Neural progenitor cell (in vitro differentiated cells): ENCODE results near the gene RPL5. TPM values are rescaled to one million over a fixed set of nuclear protein-coding genes. Genes with fewer than 3 reads are reported as not detected.

Source experiments
- DNase-seq: peaks from one replicate; pipeline ENCODE4 v3.0.0-alpha.2; 2016; ENCODE audit warnings: low spot score
- H2AFZ ChIP-seq: fragments of 200-600 bp; sonication (generic); replicated peaks from 2 replicates; pipeline ENCODE4 v1.6.1; 2016; ENCODE audit warnings: antibody characterized with exemption
- H3F3A ChIP-seq: fragments of 200-600 bp; sonication (generic); 2 replicates; pipeline ENCODE4 v1.6.1; 2016; ENCODE audit warnings: antibody characterized with exemption, low read depth
- H3K27ac ChIP-seq: fragments of 200-600 bp; sonication (generic); 2 replicates; pipeline ENCODE4 v1.5.1; 2016; ENCODE audit warnings: mild to moderate bottlenecking
- H3K27me3 ChIP-seq: fragments of 200-600 bp; sonication (generic); 2 replicates; pipeline ENCODE4 v1.6.1; 2016; ENCODE audit warnings: mild to moderate bottlenecking, moderate library complexity
- H3K36me3 ChIP-seq: fragments of 200-600 bp; sonication (generic); 2 replicates; pipeline ENCODE4 v1.5.1; 2016
- H3K4me1 ChIP-seq: fragments of 200-600 bp; sonication (generic); 2 replicates; pipeline ENCODE4 v1.6.1; 2016; ENCODE audit warnings: mixed run types
- H3K4me2 ChIP-seq: fragments of 200-600 bp; sonication (generic); 2 replicates; pipeline ENCODE4 v1.6.1; 2016
- H3K4me3 ChIP-seq: fragments of 200-600 bp; sonication (generic); 2 replicates; pipeline ENCODE4 v1.5.1; 2016
- H3K79me2 ChIP-seq: fragments of 200-600 bp; sonication (generic); 2 replicates; pipeline ENCODE4 v1.6.1; 2016; ENCODE audit warnings: low read depth
- H3K9ac ChIP-seq: fragments of 200-600 bp; sonication (generic); 2 replicates; pipeline ENCODE4 v1.6.1; 2016
- H3K9me3 ChIP-seq: fragments of 200-600 bp; sonication (generic); 2 replicates; pipeline ENCODE4 v1.5.1; 2016; ENCODE audit warnings: low read depth
- H4K20me1 ChIP-seq: fragments of 200-600 bp; sonication (generic); 2 replicates; pipeline ENCODE4 v1.6.1; 2016; ENCODE audit warnings: low read depth
- H3K27ac Mint-ChIP-seq: 3 replicates; pipeline ENCODE4 v1.8.0; 2021; ENCODE audit warnings: mixed read lengths
- H3K27me3 Mint-ChIP-seq: 2 replicates; pipeline ENCODE4 v1.8.0; 2022; ENCODE audit warnings: low read depth, mild to moderate bottlenecking, inconsistent platforms, moderate library complexity, mixed read lengths; ENCODE audit not compliant: insufficient read depth
- H3K36me3 Mint-ChIP-seq: 3 replicates; pipeline ENCODE4 v1.8.0; 2021; ENCODE audit warnings: mixed read lengths
- H3K4me1 Mint-ChIP-seq: 3 replicates; pipeline ENCODE4 v1.8.0; 2021; ENCODE audit warnings: mixed read lengths
- H3K4me3 Mint-ChIP-seq: 3 replicates; pipeline ENCODE4 v1.8.0; 2021; ENCODE audit warnings: mild to moderate bottlenecking, moderate library complexity, mixed read lengths
- H3K9me3 Mint-ChIP-seq: 3 replicates; pipeline ENCODE4 v1.8.0; 2020; ENCODE audit warnings: mixed read lengths
- EZH2 ChIP-seq: fragments of 200-600 bp; sonication (generic); IDR thresholded peaks from 2 replicates; pipeline ENCODE4 v1.6.1; 2017; ENCODE audit warnings: antibody characterized with exemption, mild to moderate bottlenecking, moderate library complexity
- EZH2phosphoT487 ChIP-seq: fragments of 200-600 bp; sonication (generic); IDR thresholded peaks from 2 replicates; pipeline ENCODE4 v1.6.1; 2017; ENCODE audit warnings: antibody characterized with exemption
- total RNA-seq: library from RNA; depleted of rRNA; stranded (reverse); fragments of >200 nt; gene quantifications from 2 replicates; pipeline ENCODE4 v1.2.3, GENCODE V29; 2015; ENCODE audit warnings: low replicate concordance
- TF ChIP-seq, protein P1 (sequence below): fragments of 200-600 bp; sonication (generic); IDR thresholded peaks from 2 replicates; pipeline ENCODE4 v1.5.1; 2017; ENCODE audit warnings: antibody characterized with exemption, mild to moderate bottlenecking

RPL5 gene
- total RNA-seq, 1 donor from 2014 or later = 3,732 TPM

DNA sequence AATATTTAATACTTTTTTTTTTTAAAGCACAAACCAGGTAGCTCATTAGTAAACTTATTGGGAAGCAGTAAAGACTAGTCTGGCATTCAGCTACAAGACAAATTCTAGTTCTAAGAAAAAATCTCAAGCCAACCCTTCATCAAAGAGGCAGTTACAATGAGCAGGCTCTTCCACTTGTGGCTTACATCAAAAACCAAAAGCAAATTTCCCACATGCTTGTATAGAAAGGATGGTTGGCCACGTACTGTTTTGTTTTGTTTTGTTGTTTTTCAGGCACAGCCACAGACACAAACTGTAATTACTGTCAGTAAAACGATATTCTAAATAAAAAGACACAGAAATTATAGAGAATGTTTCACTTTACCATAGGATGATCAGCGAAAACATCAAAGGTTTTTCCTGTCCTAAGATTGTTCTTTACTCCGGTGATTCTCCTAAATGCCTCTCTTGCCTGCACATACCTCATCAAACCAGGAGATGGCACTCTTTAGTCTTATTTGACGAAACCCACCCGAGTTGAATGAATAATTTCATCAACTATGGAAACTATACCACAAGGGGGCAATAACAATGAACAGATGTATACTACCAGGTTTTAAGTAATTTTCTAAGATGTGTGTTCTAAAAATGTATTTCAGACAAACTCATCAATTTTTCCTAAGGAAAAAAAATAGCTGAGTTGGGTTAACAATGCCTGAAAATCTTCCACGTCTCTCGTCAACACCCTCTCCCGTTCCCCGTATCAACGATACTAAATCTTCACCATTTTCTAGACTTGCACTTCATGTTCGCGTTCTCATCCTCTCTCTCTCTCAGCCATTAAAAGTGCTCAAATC, 26.9 kb downstream of the RPL5 start:
- peak; percentile 85 for DNase-seq
- Mint-ChIP-seq H3K4me1 (no peaks in the 10 kb centered on the region), H3K27ac (no peak overlapping the region), H3K9me3 (no peaks in the 10 kb centered on the region), H3K4me3 (no peak overlapping the region), H3K27me3 (no peaks in the 10 kb centered on the region), H3K36me3 (no peaks in the 10 kb centered on the region)
- H3K27me3 ChIP-seq = no peaks in the 10 kb centered on the region
- TF ChIP-seq, protein P1, sequence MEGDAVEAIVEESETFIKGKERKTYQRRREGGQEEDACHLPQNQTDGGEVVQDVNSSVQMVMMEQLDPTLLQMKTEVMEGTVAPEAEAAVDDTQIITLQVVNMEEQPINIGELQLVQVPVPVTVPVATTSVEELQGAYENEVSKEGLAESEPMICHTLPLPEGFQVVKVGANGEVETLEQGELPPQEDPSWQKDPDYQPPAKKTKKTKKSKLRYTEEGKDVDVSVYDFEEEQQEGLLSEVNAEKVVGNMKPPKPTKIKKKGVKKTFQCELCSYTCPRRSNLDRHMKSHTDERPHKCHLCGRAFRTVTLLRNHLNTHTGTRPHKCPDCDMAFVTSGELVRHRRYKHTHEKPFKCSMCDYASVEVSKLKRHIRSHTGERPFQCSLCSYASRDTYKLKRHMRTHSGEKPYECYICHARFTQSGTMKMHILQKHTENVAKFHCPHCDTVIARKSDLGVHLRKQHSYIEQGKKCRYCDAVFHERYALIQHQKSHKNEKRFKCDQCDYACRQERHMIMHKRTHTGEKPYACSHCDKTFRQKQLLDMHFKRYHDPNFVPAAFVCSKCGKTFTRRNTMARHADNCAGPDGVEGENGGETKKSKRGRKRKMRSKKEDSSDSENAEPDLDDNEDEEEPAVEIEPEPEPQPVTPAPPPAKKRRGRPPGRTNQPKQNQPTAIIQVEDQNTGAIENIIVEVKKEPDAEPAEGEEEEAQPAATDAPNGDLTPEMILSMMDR = peak; percentile 99
- TF ChIP-seq EZH2phosphoT487 = no peak
- no peak overlapping the region for H3K27ac ChIP-seq
- no peak overlapping the region for H3K9ac ChIP-seq
- no peaks in the 10 kb centered on the region for H3K79me2 ChIP-seq
- H3K36me3 ChIP-seq = no peaks in the 10 kb centered on the region
- no peaks in the 10 kb centered on the region for H4K20me1 ChIP-seq
- no peaks in the 10 kb centered on the region for H3K4me1 ChIP-seq
- no peaks in the 10 kb centered on the region for H3K9me3 ChIP-seq
- no peak overlapping the region for H3K4me2 ChIP-seq
- H2AFZ ChIP-seq = peak overlapping the region; percentile 55
- H3F3A ChIP-seq = no peaks in the 10 kb centered on the region
- no peak overlapping the region for H3K4me3 ChIP-seq

DNA sequence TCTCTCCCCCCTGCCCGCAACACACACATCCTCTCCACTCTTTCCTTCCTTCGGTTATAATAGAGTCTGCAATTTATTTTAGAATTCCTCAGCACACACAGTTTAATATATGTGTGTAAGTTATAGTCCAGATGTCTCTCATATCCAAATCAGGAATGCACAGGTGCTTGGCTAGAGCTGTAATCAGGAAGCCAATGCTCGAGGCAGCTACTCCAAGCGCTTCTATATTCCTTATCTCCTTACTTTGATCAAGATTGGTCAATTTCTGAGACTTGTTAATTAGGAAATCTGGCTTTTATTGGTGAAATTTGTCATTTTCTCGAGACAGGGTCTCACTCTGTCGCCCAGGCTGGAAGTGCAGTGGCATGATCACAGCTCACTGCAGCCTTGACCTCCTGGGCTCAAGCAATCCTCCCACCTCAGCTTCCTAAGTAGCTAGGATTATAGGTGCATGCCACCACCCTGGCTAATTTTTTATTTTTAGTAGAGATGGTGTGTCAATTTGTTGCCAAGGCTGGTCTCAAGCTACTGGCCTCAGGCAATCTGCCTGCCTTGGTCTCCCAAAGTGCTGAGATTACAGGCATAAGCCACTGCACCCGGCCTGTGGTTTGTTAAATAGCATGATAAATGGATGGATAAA, 27.7 kb downstream of the RPL5 start:
- no peaks in the 10 kb centered on the region for H3K36me3 Mint-ChIP-seq
- Histone ChIP-seq H3K9ac (no peak overlapping the region), H3K9me3 (no peaks in the 10 kb centered on the region), H3K79me2 (no peaks in the 10 kb centered on the region), H3K27ac (no peak overlapping the region), H3K36me3 (no peaks in the 10 kb centered on the region), H4K20me1 (no peaks in the 10 kb centered on the region), H2AFZ (no peak overlapping the region), H3K4me3 (no peak overlapping the region), H3K4me1 (no peaks in the 10 kb centered on the region), H3K4me2 (no peak overlapping the region), H3F3A (no peaks in the 10 kb centered on the region), H3K27me3 (no peaks in the 10 kb centered on the region)
- no peak for DNase-seq
- TF ChIP-seq, protein P1 = no peak
- TF ChIP-seq EZH2phosphoT487 (no peak), EZH2 (no peak)
- no peaks in the 10 kb centered on the region for H3K4me1 Mint-ChIP-seq
- no peak overlapping the region for H3K27ac Mint-ChIP-seq
- no peaks in the 10 kb centered on the region for H3K9me3 Mint-ChIP-seq
- no peaks in the 10 kb centered on the region for H3K27me3 Mint-ChIP-seq
- no peak overlapping the region for H3K4me3 Mint-ChIP-seq

DNA sequence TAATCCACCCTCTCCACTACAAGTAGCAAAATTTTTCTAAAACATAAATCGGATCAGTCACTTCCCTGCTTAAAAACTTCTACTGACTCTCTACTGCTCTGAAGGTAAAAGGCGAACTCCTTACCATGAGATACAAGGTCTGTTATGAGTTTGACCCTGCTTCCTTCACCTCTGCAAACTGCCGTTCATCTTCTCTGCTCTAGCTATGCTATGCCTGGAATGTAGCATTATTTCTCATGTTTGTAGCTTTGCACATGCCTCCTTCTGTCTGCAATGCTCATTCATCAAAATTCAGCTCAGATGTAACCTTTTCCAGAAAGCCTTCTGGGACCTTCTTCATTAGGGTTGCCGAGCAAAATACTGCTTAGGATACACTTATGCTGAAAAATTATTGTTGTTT, 30.8 kb downstream of the RPL5 start:
- Histone ChIP-seq H3K27ac (no peak overlapping the region), H4K20me1 (no peaks in the 10 kb centered on the region), H3K4me3 (no peak overlapping the region), H3K9me3 (no peaks in the 10 kb centered on the region), H3K9ac (no peak overlapping the region), H3K79me2 (no peaks in the 10 kb centered on the region), H3F3A (no peaks in the 10 kb centered on the region), H3K27me3 (no peaks in the 10 kb centered on the region), H3K36me3 (no peaks in the 10 kb centered on the region), H2AFZ (no peak overlapping the region), H3K4me2 (no peak overlapping the region), H3K4me1 (no peaks in the 10 kb centered on the region)
- no peaks in the 10 kb centered on the region for H3K27me3 Mint-ChIP-seq
- no peak overlapping the region for H3K27ac Mint-ChIP-seq
- no peaks in the 10 kb centered on the region for H3K4me1 Mint-ChIP-seq
- TF ChIP-seq, protein P1 = no peak
- TF ChIP-seq EZH2phosphoT487 (no peak), EZH2 (no peak)
- no peaks in the 10 kb centered on the region for H3K9me3 Mint-ChIP-seq
- H3K4me3 Mint-ChIP-seq = no peak overlapping the region
- no peak for DNase-seq
- no peaks in the 10 kb centered on the region for H3K36me3 Mint-ChIP-seq
